ENCODE results near the gene MANF.

The MANF gene

GRCh38 chr3:51384726-51385473 is at the start of gene MANF:
Gene MANF, plus strand, starts transcription at chr3:51385291. Its CDS starts 52 bp downstream, at chr3:51385343.
- peak within 1 kb of the TSS; percentile 98 for H3K9ac ChIP-seq (ENCODE audit: low read depth in 1 of 2, low read length in 2 of 2)
- H3K9me3 ChIP-seq (ENCODE audit: control insufficient read depth in 1 of 2, low read length in 2 of 2): no peaks in the 10 kb centered on the region
- peak within 1 kb of the TSS; percentile 85 to 99 for H3K4me3 ChIP-seq (ENCODE audit: low read depth in 1 of 2, low read length in 2 of 2)
- peaks cover 44 to 49% of the 10 kb centered on the region in 2 donors for H3K4me1 ChIP-seq (ENCODE audit: control insufficient read depth in 1 of 2, insufficient read depth in 2 of 2, low read length in 2 of 2)
- H3K27ac ChIP-seq (ENCODE audit: low read depth, low read length): peak within 1 kb of the TSS; percentile 94
- no peaks in the 10 kb centered on the region for H3K27me3 ChIP-seq (ENCODE audit: control insufficient read depth in 1 of 2, insufficient read depth in 2 of 2, low read length in 2 of 2)
- peaks cover 6 to 21% of the 10 kb centered on the region in 2 donors for H3K36me3 ChIP-seq (ENCODE audit: control insufficient read depth in 1 of 2, insufficient read depth in 2 of 2, low read length in 2 of 2)

GRCh38 chr3:51336261-51336660 is 48.8 kb upstream of the MANF start:
- no peak overlapping the region for H3K9ac ChIP-seq (ENCODE audit: low read depth in 1 of 2, low read length in 2 of 2)
- H3K27ac ChIP-seq (ENCODE audit: low read depth, low read length): no peak overlapping the region
- no peaks in the 10 kb centered on the region for H3K4me1 ChIP-seq (ENCODE audit: control insufficient read depth in 1 of 2, insufficient read depth in 2 of 2, low read length in 2 of 2)
- no peaks in the 10 kb centered on the region for H3K36me3 ChIP-seq (ENCODE audit: control insufficient read depth in 1 of 2, insufficient read depth in 2 of 2, low read length in 2 of 2)
- H3K4me3 ChIP-seq (ENCODE audit: low read depth in 1 of 2, low read length in 2 of 2): no peak overlapping the region
- H3K27me3 ChIP-seq (ENCODE audit: control insufficient read depth in 1 of 2, insufficient read depth in 2 of 2, low read length in 2 of 2): no peaks in the 10 kb centered on the region
- H3K9me3 ChIP-seq (ENCODE audit: control insufficient read depth in 1 of 2, low read length in 2 of 2): no peaks in the 10 kb centered on the region

- Histone ChIP-seq H3K9me3 (ENCODE audit: control insufficient read depth in 1 of 2, low read length in 2 of 2) (no peaks in the 10 kb centered on the region), H3K27ac (ENCODE audit: low read depth, low read length) (no peak overlapping the region), H3K27me3 (ENCODE audit: control insufficient read depth in 1 of 2, insufficient read depth in 2 of 2, low read length in 2 of 2) (no peaks in the 10 kb centered on the region), H3K36me3 (ENCODE audit: control insufficient read depth in 1 of 2, insufficient read depth in 2 of 2, low read length in 2 of 2) (no peaks in the 10 kb centered on the region), H3K4me1 (ENCODE audit: control insufficient read depth in 1 of 2, insufficient read depth in 2 of 2, low read length in 2 of 2) (no peaks in the 10 kb centered on the region), H3K4me3 (ENCODE audit: low read depth in 1 of 2, low read length in 2 of 2) (no peak overlapping the region), H3K9ac (ENCODE audit: low read depth in 1 of 2, low read length in 2 of 2) (no peak overlapping the region)
Observed at GRCh38 chr3:51337666-51338065, 47.4 kb upstream of the MANF start.

GRCh38 chr3:51338632-51339031 is 46.5 kb upstream of the MANF start:
- Histone ChIP-seq H3K27ac (ENCODE audit: low read depth, low read length) (no peak overlapping the region), H3K27me3 (ENCODE audit: control insufficient read depth in 1 of 2, insufficient read depth in 2 of 2, low read length in 2 of 2) (no peaks in the 10 kb centered on the region), H3K4me3 (ENCODE audit: low read depth in 1 of 2, low read length in 2 of 2) (no peak overlapping the region), H3K9me3 (ENCODE audit: control insufficient read depth in 1 of 2, low read length in 2 of 2) (no peaks in the 10 kb centered on the region), H3K36me3 (ENCODE audit: control insufficient read depth in 1 of 2, insufficient read depth in 2 of 2, low read length in 2 of 2) (no peaks in the 10 kb centered on the region), H3K4me1 (ENCODE audit: control insufficient read depth in 1 of 2, insufficient read depth in 2 of 2, low read length in 2 of 2) (no peaks in the 10 kb centered on the region), H3K9ac (ENCODE audit: low read depth in 1 of 2, low read length in 2 of 2) (no peak overlapping the region)

- Histone ChIP-seq H3K4me3 (ENCODE audit: low read depth in 1 of 2, low read length in 2 of 2) (no peak overlapping the region), H3K27me3 (ENCODE audit: control insufficient read depth in 1 of 2, insufficient read depth in 2 of 2, low read length in 2 of 2) (no peaks in the 10 kb centered on the region), H3K9ac (ENCODE audit: low read depth in 1 of 2, low read length in 2 of 2) (no peak overlapping the region), H3K27ac (ENCODE audit: low read depth, low read length) (no peak overlapping the region), H3K36me3 (ENCODE audit: control insufficient read depth in 1 of 2, insufficient read depth in 2 of 2, low read length in 2 of 2) (no peaks in the 10 kb centered on the region), H3K9me3 (ENCODE audit: control insufficient read depth in 1 of 2, low read length in 2 of 2) (no peaks in the 10 kb centered on the region), H3K4me1 (ENCODE audit: control insufficient read depth in 1 of 2, insufficient read depth in 2 of 2, low read length in 2 of 2) (no peaks in the 10 kb centered on the region)
Observed at GRCh38 chr3:51340013-51340829, 44.9 kb upstream of the MANF start.

GRCh38 chr3:51340989-51341636 is 44.0 kb upstream of the MANF start:
- Histone ChIP-seq H3K27ac (ENCODE audit: low read depth, low read length) (no peak overlapping the region), H3K4me1 (ENCODE audit: control insufficient read depth in 1 of 2, insufficient read depth in 2 of 2, low read length in 2 of 2) (no peaks in the 10 kb centered on the region), H3K4me3 (ENCODE audit: low read depth in 1 of 2, low read length in 2 of 2) (no peak overlapping the region), H3K27me3 (ENCODE audit: control insufficient read depth in 1 of 2, insufficient read depth in 2 of 2, low read length in 2 of 2) (no peaks in the 10 kb centered on the region), H3K9ac (ENCODE audit: low read depth in 1 of 2, low read length in 2 of 2) (no peak overlapping the region), H3K9me3 (ENCODE audit: control insufficient read depth in 1 of 2, low read length in 2 of 2) (no peaks in the 10 kb centered on the region), H3K36me3 (ENCODE audit: control insufficient read depth in 1 of 2, insufficient read depth in 2 of 2, low read length in 2 of 2) (no peaks in the 10 kb centered on the region)

GRCh38 chr3:51343918-51344687 is 41.0 kb upstream of the MANF start:
- no peak overlapping the region for H3K27ac ChIP-seq (ENCODE audit: low read depth, low read length)
- H3K9ac ChIP-seq (ENCODE audit: low read depth in 1 of 2, low read length in 2 of 2): no peak overlapping the region
- no peak overlapping the region for H3K4me3 ChIP-seq (ENCODE audit: low read depth in 1 of 2, low read length in 2 of 2)
- no peaks in the 10 kb centered on the region for H3K9me3 ChIP-seq (ENCODE audit: control insufficient read depth in 1 of 2, low read length in 2 of 2)
- H3K4me1 ChIP-seq (ENCODE audit: control insufficient read depth in 1 of 2, insufficient read depth in 2 of 2, low read length in 2 of 2): no peaks in the 10 kb centered on the region
- H3K27me3 ChIP-seq (ENCODE audit: control insufficient read depth in 1 of 2, insufficient read depth in 2 of 2, low read length in 2 of 2): no peaks in the 10 kb centered on the region
- no peaks in the 10 kb centered on the region for H3K36me3 ChIP-seq (ENCODE audit: control insufficient read depth in 1 of 2, insufficient read depth in 2 of 2, low read length in 2 of 2)

GRCh38 chr3:51350751-51351150 is 34.3 kb upstream of the MANF start:
- H3K27ac ChIP-seq (ENCODE audit: low read depth, low read length): no peak overlapping the region
- no peak overlapping the region for H3K4me3 ChIP-seq (ENCODE audit: low read depth in 1 of 2, low read length in 2 of 2)
- H3K27me3 ChIP-seq (ENCODE audit: control insufficient read depth in 1 of 2, insufficient read depth in 2 of 2, low read length in 2 of 2): no peaks in the 10 kb centered on the region
- H3K4me1 ChIP-seq (ENCODE audit: control insufficient read depth in 1 of 2, insufficient read depth in 2 of 2, low read length in 2 of 2): no peaks in the 10 kb centered on the region
- no peak overlapping the region for H3K9ac ChIP-seq (ENCODE audit: low read depth in 1 of 2, low read length in 2 of 2)
- no peaks in the 10 kb centered on the region for H3K36me3 ChIP-seq (ENCODE audit: control insufficient read depth in 1 of 2, insufficient read depth in 2 of 2, low read length in 2 of 2)
- H3K9me3 ChIP-seq (ENCODE audit: control insufficient read depth in 1 of 2, low read length in 2 of 2): no peaks in the 10 kb centered on the region

GRCh38 chr3:51353131-51353530 is 32.0 kb upstream of the MANF start:
- H3K9ac ChIP-seq (ENCODE audit: low read depth in 1 of 2, low read length in 2 of 2): no peak overlapping the region
- H3K9me3 ChIP-seq (ENCODE audit: control insufficient read depth in 1 of 2, low read length in 2 of 2): no peaks in the 10 kb centered on the region
- no peaks in the 10 kb centered on the region for H3K36me3 ChIP-seq (ENCODE audit: control insufficient read depth in 1 of 2, insufficient read depth in 2 of 2, low read length in 2 of 2)
- H3K27me3 ChIP-seq (ENCODE audit: control insufficient read depth in 1 of 2, insufficient read depth in 2 of 2, low read length in 2 of 2): no peaks in the 10 kb centered on the region
- H3K4me1 ChIP-seq (ENCODE audit: control insufficient read depth in 1 of 2, insufficient read depth in 2 of 2, low read length in 2 of 2): no peaks in the 10 kb centered on the region
- no peak overlapping the region for H3K27ac ChIP-seq (ENCODE audit: low read depth, low read length)
- no peak overlapping the region for H3K4me3 ChIP-seq (ENCODE audit: low read depth in 1 of 2, low read length in 2 of 2)

All from duodenal mucosa (tissue), 2 donors.